GM18502 (cell line): ENCODE data around the gene CKS1B.
"Not testable (repeated sequence)": the region's sequence is repeated elsewhere in the genome, so short reads cannot be mapped to it uniquely, and the experiment has no call there.

Experiments used
- ATAC-seq: cut with Tn5 transposase; IDR thresholded peaks from one replicate; pipeline ENCODE4 v1.9.1; 2021; ENCODE audit warnings: mild to moderate bottlenecking; ENCODE audit not compliant: unreplicated experiment, poor library complexity

CKS1B gene

GRCh38 chr1:154962156-154962749 is 12.2 kb upstream of the CKS1B start:
- ATAC-seq, result peak; percentile 15

- ATAC-seq, result no peak
These were observed 11.6 kb upstream of the CKS1B start for GRCh38 chr1:154962795-154963330.

- ATAC-seq, result no peak
These were observed 10.8 kb upstream of the CKS1B start for GRCh38 chr1:154963643-154964042.

- ATAC-seq, result no peak
These were observed 10.1 kb upstream of the CKS1B start for GRCh38 chr1:154964359-154964758.

- ATAC-seq, result no peak
These were observed 8.4 kb upstream of the CKS1B start for GRCh38 chr1:154966111-154966510.

- no peak for ATAC-seq
These were observed 7.0 kb upstream of the CKS1B start for GRCh38 chr1:154967331-154967950.

- no peak for ATAC-seq
These were observed 5.8 kb upstream of the CKS1B start for GRCh38 chr1:154968731-154969130.

GRCh38 chr1:154969246-154969645 is 5.2 kb upstream of the CKS1B start:
- no peak for ATAC-seq

- ATAC-seq, result no peak
These were observed 4.5 kb upstream of the CKS1B start for GRCh38 chr1:154969860-154970452.

- peak; percentile 26 for ATAC-seq
These were observed 3.7 kb upstream of the CKS1B start, which contains the start of gene SHC1 for GRCh38 chr1:154970631-154971340. SHC1 (minus strand) TSS chr1:154970747; CDS start chr1:154970526, 221 bp downstream.

GRCh38 chr1:154971341-154971998 is 3.0 kb upstream of the CKS1B start:
- ATAC-seq, result no peak

- no peak for ATAC-seq
These were observed 2.3 kb upstream of the CKS1B start for GRCh38 chr1:154972213-154972516.

- no peak for ATAC-seq
These were observed 1.8 kb upstream of the CKS1B start for GRCh38 chr1:154972517-154973343.

GRCh38 chr1:154973344-154974101 is 958 bp upstream of the CKS1B start:
- ATAC-seq, result peak; percentile 24

GRCh38 chr1:154974808-154975408 is 427 bp downstream of the CKS1B start:
- peak; percentile 37 for ATAC-seq

- no peak for ATAC-seq
These were observed 1.1 kb downstream of the CKS1B start for GRCh38 chr1:154975409-154976059.

- ATAC-seq, result not testable (repeated sequence)
These were observed 3.3 kb downstream of the CKS1B start for GRCh38 chr1:154977762-154978161.

- no peak for ATAC-seq
These were observed 3.9 kb downstream of the CKS1B start for GRCh38 chr1:154978360-154978759.
